H9 (cell line): ENCODE results near the gene PCNX2. TPM values are rescaled to one million over a fixed set of nuclear protein-coding genes. Genes with fewer than 3 reads are reported as not detected.

Experiments used
- DNase-seq: peaks from one replicate; pipeline ENCODE4 v3.0.0-alpha.2; 2017
- H2AFZ ChIP-seq: one replicate; pipeline ENCODE4 v1.6.1; 2013; ENCODE audit warnings: mild to moderate bottlenecking, low read length, control low read depth, moderate library complexity
- H2AK5ac ChIP-seq: 2 replicates; pipeline ENCODE4 v1.6.1; 2013; ENCODE audit warnings: low read length, control low read depth, mixed read lengths; ENCODE audit not compliant: insufficient read length
- H2BK120ac ChIP-seq: one replicate; pipeline ENCODE4 v1.6.1; 2013; ENCODE audit warnings: low read depth, mild to moderate bottlenecking, low read length, control low read depth, inconsistent platforms; ENCODE audit not compliant: poor library complexity, severe bottlenecking
- H2BK12ac ChIP-seq: 2 replicates; pipeline ENCODE4 v1.6.1; 2013; ENCODE audit warnings: low read length, control low read depth, mixed read lengths, low read depth; ENCODE audit not compliant: insufficient read length
- H2BK15ac ChIP-seq: 2 replicates; pipeline ENCODE4 v1.6.1; 2013; ENCODE audit warnings: low read depth, low read length, control low read depth
- H2BK20ac ChIP-seq: one replicate; pipeline ENCODE4 v1.6.1; 2013; ENCODE audit warnings: low read depth, mild to moderate bottlenecking, low read length, control low read depth, inconsistent platforms; ENCODE audit not compliant: poor library complexity, severe bottlenecking
- H2BK5ac ChIP-seq: 2 replicates; pipeline ENCODE4 v1.6.1; 2013; ENCODE audit warnings: low read length, control low read depth, mixed read lengths; ENCODE audit not compliant: insufficient read length
- H3K14ac ChIP-seq: 2 replicates; pipeline ENCODE4 v1.6.1; 2013; ENCODE audit warnings: low read length, control low read depth; ENCODE audit not compliant: insufficient read depth
- H3K18ac ChIP-seq: 2 replicates; pipeline ENCODE4 v1.6.1; 2013; ENCODE audit warnings: low read depth, mild to moderate bottlenecking, mixed read lengths, low read length, control low read depth; ENCODE audit not compliant: insufficient read length
- H3K23ac ChIP-seq: 2 replicates; pipeline ENCODE4 v1.6.1; 2013; ENCODE audit warnings: low read length, control low read depth, mixed read lengths, low read depth; ENCODE audit not compliant: insufficient read length
- H3K23me2 ChIP-seq: 2 replicates; pipeline ENCODE4 v1.6.1; 2013; ENCODE audit warnings: low read depth, mild to moderate bottlenecking, mixed read lengths, low read length, control low read depth; ENCODE audit not compliant: insufficient read length, poor library complexity, severe bottlenecking
- H3K27ac ChIP-seq: 2 replicates; pipeline ENCODE4 v1.5.1; 2013; ENCODE audit warnings: low read length, control low read depth, mixed read lengths, low read depth; ENCODE audit not compliant: insufficient read length
- H3K27me3 ChIP-seq: 2 replicates; pipeline ENCODE4 v1.6.1; 2013; ENCODE audit warnings: low read length, control low read depth, inconsistent platforms; ENCODE audit not compliant: insufficient read depth
- H3K4ac ChIP-seq: 2 replicates; pipeline ENCODE4 v1.6.1; 2013; ENCODE audit warnings: low read depth, mild to moderate bottlenecking, control low read depth, inconsistent platforms, low read length, moderate library complexity
- H3K4me1 ChIP-seq: 2 replicates; pipeline ENCODE4 v1.6.1; 2013; ENCODE audit warnings: low read length, control low read depth, inconsistent platforms; ENCODE audit not compliant: insufficient read depth
- H3K4me2 ChIP-seq: 2 replicates; pipeline ENCODE4 v1.6.1; 2013; ENCODE audit warnings: low read length, control low read depth, mixed read lengths; ENCODE audit not compliant: insufficient read length, insufficient read depth
- H3K56ac ChIP-seq: 2 replicates; pipeline ENCODE4 v1.6.1; 2013; ENCODE audit warnings: low read depth, mild to moderate bottlenecking, mixed read lengths, low read length, control low read depth; ENCODE audit not compliant: insufficient read length
- H3K79me1 ChIP-seq: 2 replicates; pipeline ENCODE4 v1.6.1; 2013; ENCODE audit warnings: low read depth, mild to moderate bottlenecking, moderate library complexity, low read length, control low read depth, inconsistent platforms; ENCODE audit not compliant: insufficient read depth, poor library complexity, severe bottlenecking
- H3K79me2 ChIP-seq: 2 replicates; pipeline ENCODE4 v1.6.1; 2013; ENCODE audit warnings: low read length, control low read depth, inconsistent platforms; ENCODE audit not compliant: insufficient read depth
- H3K9ac ChIP-seq: 2 replicates; pipeline ENCODE4 v1.6.1; 2013; ENCODE audit warnings: low read length, control low read depth, mixed read lengths; ENCODE audit not compliant: insufficient read length; ENCODE audit errors: extremely low read depth
- H3K9me3 ChIP-seq: one replicate; pipeline ENCODE4 v1.6.1; 2013; ENCODE audit warnings: low read depth, low read length, inconsistent platforms; ENCODE audit not compliant: control insufficient read depth
- H3T11ph ChIP-seq: one replicate; pipeline ENCODE4 v1.6.1; 2013; ENCODE audit warnings: mild to moderate bottlenecking, low read length, control low read depth, inconsistent platforms
- H4K20me1 ChIP-seq: one replicate; pipeline ENCODE4 v1.6.1; 2013; ENCODE audit not compliant: control insufficient read depth, insufficient read length, insufficient read depth
- H4K5ac ChIP-seq: 2 replicates; pipeline ENCODE4 v1.6.1; 2013; ENCODE audit warnings: low read depth, mild to moderate bottlenecking, mixed read lengths, low read length, control low read depth; ENCODE audit not compliant: insufficient read length
- H4K8ac ChIP-seq: replicated peaks from 2 replicates; pipeline ENCODE4 v1.6.1; 2013; ENCODE audit warnings: low read length, control low read depth, mixed read lengths, low read depth; ENCODE audit not compliant: insufficient read length
- H4K91ac ChIP-seq: 2 replicates; pipeline ENCODE4 v1.6.1; 2013; ENCODE audit warnings: low read depth, mild to moderate bottlenecking, moderate library complexity, mixed read lengths, low read length, control low read depth; ENCODE audit not compliant: insufficient read length
- H3K27ac Mint-ChIP-seq, 3 experiments: 2 replicates in 2 of 3; 3 replicates in 1 of 3; pipeline ENCODE4 v1.8.0; 2020 to 2021; ENCODE audit warnings: mixed read lengths in 3 of 3, mild to moderate bottlenecking in 1 of 3, moderate library complexity in 1 of 3
- H3K27me3 Mint-ChIP-seq: 2 replicates; pipeline ENCODE4 v1.8.0; 2021; ENCODE audit warnings: low read depth, mild to moderate bottlenecking, moderate library complexity, mixed read lengths
- H3K36me3 Mint-ChIP-seq, 3 experiments: 2 replicates in 2 of 3; 3 replicates in 1 of 3; pipeline ENCODE4 v1.8.0; 2020 to 2021; ENCODE audit warnings: low read depth in 3 of 3, mixed read lengths in 3 of 3; ENCODE audit not compliant: insufficient read depth in 1 of 3
- H3K4me1 Mint-ChIP-seq, 2 experiments: 2 replicates each; pipeline ENCODE4 v1.8.0; 2020; ENCODE audit warnings: mixed read lengths in 2 of 2
- H3K4me3 Mint-ChIP-seq, 2 experiments: 2 replicates in 1 of 2; 3 replicates in 1 of 2; pipeline ENCODE4 v1.8.0; 2020 to 2021; ENCODE audit warnings: mild to moderate bottlenecking in 2 of 2, mixed read lengths in 2 of 2, moderate library complexity in 1 of 2
- H3K9me3 Mint-ChIP-seq, 2 experiments: 2 replicates in 1 of 2; 3 replicates in 1 of 2; pipeline ENCODE4 v1.8.0; 2020; ENCODE audit warnings: mild to moderate bottlenecking in 2 of 2, mixed read lengths in 2 of 2, moderate library complexity in 1 of 2
- CTCF ChIP-seq: fragments of 200-600 bp; sonication (generic); conservative IDR thresholded peaks from 3 replicates; pipeline ENCODE4 v1.8.0; 2021; ENCODE audit warnings: antibody characterized with exemption, mild to moderate bottlenecking
- WGBS: extraction: QIAGEN DNeasy Blood & Tissue Kit; methylation state at CpG from one replicate; pipeline ENCODE4 v1.1.7; 2013; ENCODE audit warnings: missing lambda C conversion rate, low lambda C conversion rate, mixed read lengths; ENCODE audit not compliant: insufficient read length; ENCODE audit errors: extremely low coverage; 5-methylcytosine and 5-hydroxymethylcytosine counted together
- total RNA-seq: library from RNA; stranded (reverse); gene quantifications from 2 replicates; pipeline ENCODE4 v1.2.1, GENCODE V29; 2021

PCNX2 gene
- total RNA-seq, 1 experiment from 2014 or later = 45.1 TPM

- Histone ChIP-seq H2BK12ac (no peak overlapping the region), H3K9ac (no peak overlapping the region), H3T11ph (no peak overlapping the region), H4K91ac (no peak overlapping the region), H3K79me2 (no peaks in the 10 kb centered on the region), H3K9me3 (no peaks in the 10 kb centered on the region), H3K23me2 (no peaks in the 10 kb centered on the region), H3K4me2 (no peak overlapping the region), H3K4me1 (no peaks in the 10 kb centered on the region), H4K20me1 (no peaks in the 10 kb centered on the region), H4K5ac (no peak overlapping the region), H3K27ac (no peak overlapping the region), H3K14ac (no peak overlapping the region), H3K56ac (no peak overlapping the region), H2AFZ (no peak overlapping the region), H3K79me1 (no peaks in the 10 kb centered on the region), H3K18ac (no peak overlapping the region), H2BK20ac (no peak overlapping the region), H2BK15ac (no peak overlapping the region), H3K4ac (no peak overlapping the region), H3K27me3 (no peaks in the 10 kb centered on the region), H2AK5ac (no peak overlapping the region), H2BK120ac (no peak overlapping the region), H4K8ac (no peak overlapping the region), H2BK5ac (no peak overlapping the region), H3K23ac (no peak overlapping the region)
- H3K27me3 Mint-ChIP-seq = no peaks in the 10 kb centered on the region
- DNase-seq = no peak
- no peaks in the 10 kb centered on the region for H3K4me1 Mint-ChIP-seq
- no peak for TF ChIP-seq CTCF
- no peak overlapping the region for H3K4me3 Mint-ChIP-seq
- no peaks in the 10 kb centered on the region for H3K9me3 Mint-ChIP-seq
- H3K36me3 Mint-ChIP-seq = peaks cover 20 to 26% (median 25%) of the 10 kb centered on the region in 3 experiments; a peak in 6 of 7 replicates
- no peak overlapping the region; a peak in 1 of 7 replicates for H3K27ac Mint-ChIP-seq
- no CpG with 5 or more reads among the region's 1 CpG for WGBS
These were observed 173.5 kb downstream of the PCNX2 start for GRCh38 chr1:233121947-233122559.
